SU-DHL-6 (cell line): ENCODE results near the gene ARL4D.

ENCODE experiments used
- CTCF ChIP-seq: fragments of 200-600 bp; sonication (generic); IDR thresholded peaks from one replicate; pipeline ENCODE4 v1.5.1; 2017; ENCODE audit warnings: antibody characterized with exemption, mild to moderate bottlenecking, low read length, moderate library complexity; ENCODE audit not compliant: insufficient read depth, poor library complexity, severe bottlenecking
- EZH2phosphoT487 ChIP-seq: fragments of 200-600 bp; sonication (generic), shearing (Covaris generic); conservative IDR thresholded peaks from 2 replicates; pipeline ENCODE4 v1.6.1; 2018; ENCODE audit warnings: mild to moderate bottlenecking, antibody characterized with exemption, low read length, moderate library complexity, mixed read lengths

DNA sequence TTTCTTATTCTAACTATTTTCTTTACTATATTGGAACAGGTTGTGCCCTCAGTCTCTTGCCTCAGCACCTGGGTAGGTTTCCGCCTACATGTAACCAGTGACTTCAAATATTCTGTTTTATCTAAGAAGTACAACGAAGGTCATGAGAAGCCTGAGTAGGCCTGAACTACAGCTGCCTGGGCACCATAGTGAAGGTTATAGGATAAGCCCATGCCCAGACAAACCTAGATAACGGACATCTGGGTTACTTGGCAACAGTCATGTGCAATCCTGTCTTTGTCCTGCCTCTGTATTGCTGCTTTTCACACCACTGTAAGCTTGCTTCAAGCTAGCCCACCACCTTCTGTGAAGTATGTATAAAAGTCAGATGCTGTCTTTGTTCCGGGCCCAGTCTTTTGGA is 25.4 kb upstream of the ARL4D start:
- TF ChIP-seq CTCF (no peak), EZH2phosphoT487 (no peak)
